Osteocyte (in vitro differentiated cells): ENCODE results near the gene COA1. TPM values are rescaled to one million over a fixed set of nuclear protein-coding genes. Genes with fewer than 3 reads are reported as not detected.

ENCODE experiments used
- DNase-seq: peaks from one replicate; pipeline ENCODE4 v3.0.0; 2021; ENCODE audit warnings: mixed read lengths; ENCODE audit not compliant: unreplicated experiment; ENCODE audit errors: extremely low spot score
- H3K27ac Mint-ChIP-seq: one replicate; pipeline ENCODE4 v1.8.0; 2021; ENCODE audit warnings: mild to moderate bottlenecking, mixed read lengths; ENCODE audit not compliant: unreplicated experiment
- H3K27me3 Mint-ChIP-seq: one replicate; pipeline ENCODE4 v1.8.0; 2021; ENCODE audit warnings: mixed read lengths; ENCODE audit not compliant: unreplicated experiment
- H3K36me3 Mint-ChIP-seq: one replicate; pipeline ENCODE4 v1.8.0; 2021; ENCODE audit warnings: mixed read lengths; ENCODE audit not compliant: unreplicated experiment
- H3K4me1 Mint-ChIP-seq: one replicate; pipeline ENCODE4 v1.8.0; 2021; ENCODE audit warnings: mixed read lengths; ENCODE audit not compliant: unreplicated experiment
- H3K4me3 Mint-ChIP-seq: one replicate; pipeline ENCODE4 v1.8.0; 2021; ENCODE audit warnings: mild to moderate bottlenecking, moderate library complexity, mixed read lengths; ENCODE audit not compliant: unreplicated experiment
- H3K9me3 Mint-ChIP-seq: one replicate; pipeline ENCODE4 v1.8.0; 2021; ENCODE audit warnings: mixed read lengths; ENCODE audit not compliant: unreplicated experiment
- CTCF ChIP-seq: fragments of 200-600 bp; sonication (generic); IDR thresholded peaks from 2 replicates; pipeline ENCODE4 v1.5.0; 2021; ENCODE audit warnings: antibody characterized with exemption, mild to moderate bottlenecking, moderate library complexity
- total RNA-seq: library from RNA; stranded (reverse); gene quantifications from 2 replicates; pipeline ENCODE4 v1.2.1, GENCODE V29; 2021

The COA1 gene
- total RNA-seq, 1 donor from 2014 or later, result 45.9 TPM

- no peak for DNase-seq
- Mint-ChIP-seq H3K9me3 (no peaks in the 10 kb centered on the region), H3K27me3 (no peaks in the 10 kb centered on the region), H3K4me1 (peaks cover 48% of the 10 kb centered on the region), H3K27ac (peak overlapping the region; percentile 44), H3K4me3 (no peak overlapping the region), H3K36me3 (peaks cover 8% of the 10 kb centered on the region)
- no peak for TF ChIP-seq CTCF
These were observed 135.3 kb downstream of the COA1 start for GRCh38 chr7:43594020-43594419.

GRCh38 chr7:43593010-43593409 is 136.3 kb downstream of the COA1 start:
- peaks cover 2% of the 10 kb centered on the region for H3K36me3 Mint-ChIP-seq
- H3K9me3 Mint-ChIP-seq, result no peaks in the 10 kb centered on the region
- H3K4me1 Mint-ChIP-seq, result peaks cover 52% of the 10 kb centered on the region
- no peaks in the 10 kb centered on the region for H3K27me3 Mint-ChIP-seq
- no peak overlapping the region for H3K4me3 Mint-ChIP-seq
- DNase-seq, result no peak
- TF ChIP-seq CTCF, result no peak
- H3K27ac Mint-ChIP-seq, result no peak overlapping the region

GRCh38 chr7:43592326-43592725 is 137.0 kb downstream of the COA1 start:
- Mint-ChIP-seq H3K27me3 (no peaks in the 10 kb centered on the region), H3K9me3 (no peaks in the 10 kb centered on the region), H3K36me3 (peaks cover 2% of the 10 kb centered on the region), H3K27ac (no peak overlapping the region), H3K4me3 (no peak overlapping the region), H3K4me1 (peaks cover 52% of the 10 kb centered on the region)
- no peak for DNase-seq
- no peak for TF ChIP-seq CTCF

- no peaks in the 10 kb centered on the region for H3K27me3 Mint-ChIP-seq
- no peak for TF ChIP-seq CTCF
- DNase-seq, result no peak
- no peaks in the 10 kb centered on the region for H3K36me3 Mint-ChIP-seq
- no peak overlapping the region for H3K27ac Mint-ChIP-seq
- H3K4me1 Mint-ChIP-seq, result peaks cover 52% of the 10 kb centered on the region
- H3K4me3 Mint-ChIP-seq, result no peak overlapping the region
- H3K9me3 Mint-ChIP-seq, result no peaks in the 10 kb centered on the region
These were observed 137.7 kb downstream of the COA1 start for GRCh38 chr7:43591558-43592180.

- Mint-ChIP-seq H3K27ac (no peak overlapping the region), H3K4me3 (no peak overlapping the region), H3K27me3 (no peaks in the 10 kb centered on the region), H3K36me3 (no peaks in the 10 kb centered on the region), H3K4me1 (peaks cover 51% of the 10 kb centered on the region), H3K9me3 (no peaks in the 10 kb centered on the region)
- no peak for DNase-seq
- no peak for TF ChIP-seq CTCF
These were observed 138.3 kb downstream of the COA1 start for GRCh38 chr7:43590862-43591557.
